Measurements from ENCODE around the gene TRPV2.

Gene TRPV2

GRCh38 chr17:16459271-16459670 lies 43.9 kb downstream of the TRPV2 start:
- no peak for DNase-seq

GRCh38 chr17:16459855-16460550 lies 44.6 kb downstream of the TRPV2 start:
- no peak for DNase-seq

- no peak for DNase-seq
Observed at GRCh38 chr17:16460796-16461605, 45.6 kb downstream of the TRPV2 start.

GRCh38 chr17:16461606-16461866 lies 46.2 kb downstream of the TRPV2 start:
- DNase-seq = no peak

- no peak for DNase-seq
Observed at GRCh38 chr17:16462070-16462864, 46.9 kb downstream of the TRPV2 start.

GRCh38 chr17:16463358-16464302 lies 48.3 kb downstream of the TRPV2 start:
- peak; percentile 74 for DNase-seq

GRCh38 chr17:16464303-16465051 lies 49.1 kb downstream of the TRPV2 start:
- DNase-seq = no peak

- DNase-seq = no peak
Observed at GRCh38 chr17:16465052-16465312, 49.6 kb downstream of the TRPV2 start.

GRCh38 chr17:16465861-16466338 lies 50.5 kb downstream of the TRPV2 start:
- DNase-seq = no peak

GRCh38 chr17:16466407-16466806 lies 51.0 kb downstream of the TRPV2 start:
- DNase-seq = no peak

- DNase-seq = no peak
Observed at GRCh38 chr17:16467044-16467443, 51.7 kb downstream of the TRPV2 start.

- no peak for DNase-seq
Observed at GRCh38 chr17:16467886-16468285, 52.5 kb downstream of the TRPV2 start.

- no peak for DNase-seq
Observed at GRCh38 chr17:16468428-16468992, 53.1 kb downstream of the TRPV2 start.

GRCh38 chr17:16470265-16470664 lies 54.9 kb downstream of the TRPV2 start:
- DNase-seq = peak; percentile 65

GRCh38 chr17:16471295-16471694 lies 55.9 kb downstream of the TRPV2 start:
- no peak for DNase-seq

- no peak for DNase-seq
Observed at GRCh38 chr17:16472539-16472938, 57.2 kb downstream of the TRPV2 start.

- no peak for DNase-seq
Observed at GRCh38 chr17:16473044-16474011, 58.0 kb downstream of the TRPV2 start.

- DNase-seq = no peak
Observed at GRCh38 chr17:16474012-16474725, 58.8 kb downstream of the TRPV2 start.

GRCh38 chr17:16475179-16475704 lies 59.9 kb downstream of the TRPV2 start:
- DNase-seq = no peak
